Endometrium (tissue), 2 donors: ENCODE results near the gene CES2.

Experiments
- FAIRE-seq: peaks from 2 replicates; lab custom pipeline; 2012; peaks lifted over from hg19 to GRCh38; lab: Jason Lieb, UNC
- donor health status: control.
- donor health status: control.

CES2 gene

DNA sequence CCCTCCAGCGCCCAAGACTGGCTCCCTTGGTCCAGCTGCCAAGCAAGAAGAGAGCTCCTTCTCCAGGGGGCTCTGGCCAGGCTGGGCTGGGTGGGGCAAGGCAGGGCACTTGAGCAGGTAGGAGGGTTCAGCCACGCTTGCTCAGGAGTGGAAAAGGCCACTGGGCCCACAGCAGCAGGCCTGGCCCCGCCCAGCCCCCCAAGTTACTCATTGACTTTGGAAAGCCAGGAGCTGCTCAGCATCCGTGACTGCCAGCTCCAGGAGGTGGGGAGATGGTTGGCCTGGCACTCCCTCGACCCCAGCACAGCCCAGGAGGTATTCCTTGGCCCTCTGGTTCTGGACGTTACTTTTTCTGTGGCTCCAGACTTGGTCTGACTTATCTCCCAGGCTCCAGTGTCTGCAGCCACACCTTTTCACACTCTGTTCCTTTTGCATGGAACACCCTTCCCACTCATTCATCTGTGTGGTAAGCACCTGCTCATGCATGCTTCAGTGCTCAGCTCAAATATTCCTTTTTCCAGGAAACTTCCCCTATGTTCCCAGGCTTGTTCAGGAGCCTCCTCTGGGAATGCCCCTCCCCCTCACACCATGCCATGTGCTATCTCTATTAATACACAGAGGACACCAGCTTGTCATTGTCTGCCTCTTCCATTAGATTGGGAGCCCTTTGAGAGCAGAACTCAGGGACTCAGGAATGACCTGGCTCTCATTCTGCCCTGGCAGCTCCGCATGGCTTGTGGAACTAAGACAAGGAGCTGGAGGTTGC lies 16.3 kb upstream of the CES2 start, which contains the start of gene CDH16:
Gene CDH16 (minus strand): TSS at position 83 of the 766 bp plus-strand sequence. CDS start 820 bp downstream, outside the sequence.
- FAIRE-seq: no peak

DNA sequence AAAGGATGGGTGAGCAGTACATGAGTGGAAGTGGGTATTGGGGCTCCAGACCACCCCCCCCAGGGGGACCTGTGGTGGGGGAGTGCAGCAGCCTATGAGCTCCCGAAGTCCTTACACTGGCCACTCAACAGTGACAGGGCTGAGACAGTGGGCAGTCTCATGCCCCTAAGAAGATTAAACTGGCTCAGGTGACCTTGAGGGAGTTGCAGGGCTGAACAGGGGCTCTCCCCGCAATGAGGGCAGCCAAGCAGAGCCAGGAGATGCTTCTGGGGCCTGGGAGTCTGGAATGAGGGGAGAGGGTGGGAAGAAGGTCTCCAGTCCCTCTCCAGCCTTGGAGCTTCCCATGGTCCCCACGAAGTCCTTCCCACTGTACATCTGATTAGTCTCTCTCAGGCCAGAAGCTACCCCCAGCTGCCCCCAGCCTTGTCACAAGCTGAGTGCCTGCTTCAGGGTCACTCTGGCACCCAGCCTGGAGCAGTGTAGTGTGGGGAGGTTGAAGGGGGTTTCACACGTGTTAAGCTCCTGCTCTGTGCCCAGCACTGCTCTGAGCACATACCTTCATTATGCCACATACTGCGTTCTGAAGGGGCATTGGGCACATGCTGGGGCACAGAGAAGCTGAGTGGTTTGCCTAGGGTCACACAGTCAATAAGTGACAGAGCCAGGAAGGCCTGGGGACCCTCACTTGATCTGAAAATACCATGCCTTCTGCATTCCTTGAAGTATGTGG lies 15.6 kb upstream of the CES2 start:
- FAIRE-seq: no peak

DNA sequence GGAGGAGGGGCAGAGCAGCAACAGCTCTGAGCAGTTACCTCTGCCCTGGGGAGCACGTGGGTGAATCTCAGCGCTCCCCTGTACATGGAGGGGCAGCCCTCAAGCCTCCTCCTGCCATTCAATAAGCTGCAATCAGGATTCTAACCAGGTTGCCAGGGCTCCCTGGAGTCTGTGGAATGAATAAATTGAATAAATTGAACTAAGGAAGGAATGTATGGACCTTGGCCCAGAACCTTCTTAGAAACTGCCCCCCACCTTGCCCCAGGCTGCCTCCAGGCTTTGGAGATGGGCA lies 15.1 kb upstream of the CES2 start:
- no peak for FAIRE-seq

DNA sequence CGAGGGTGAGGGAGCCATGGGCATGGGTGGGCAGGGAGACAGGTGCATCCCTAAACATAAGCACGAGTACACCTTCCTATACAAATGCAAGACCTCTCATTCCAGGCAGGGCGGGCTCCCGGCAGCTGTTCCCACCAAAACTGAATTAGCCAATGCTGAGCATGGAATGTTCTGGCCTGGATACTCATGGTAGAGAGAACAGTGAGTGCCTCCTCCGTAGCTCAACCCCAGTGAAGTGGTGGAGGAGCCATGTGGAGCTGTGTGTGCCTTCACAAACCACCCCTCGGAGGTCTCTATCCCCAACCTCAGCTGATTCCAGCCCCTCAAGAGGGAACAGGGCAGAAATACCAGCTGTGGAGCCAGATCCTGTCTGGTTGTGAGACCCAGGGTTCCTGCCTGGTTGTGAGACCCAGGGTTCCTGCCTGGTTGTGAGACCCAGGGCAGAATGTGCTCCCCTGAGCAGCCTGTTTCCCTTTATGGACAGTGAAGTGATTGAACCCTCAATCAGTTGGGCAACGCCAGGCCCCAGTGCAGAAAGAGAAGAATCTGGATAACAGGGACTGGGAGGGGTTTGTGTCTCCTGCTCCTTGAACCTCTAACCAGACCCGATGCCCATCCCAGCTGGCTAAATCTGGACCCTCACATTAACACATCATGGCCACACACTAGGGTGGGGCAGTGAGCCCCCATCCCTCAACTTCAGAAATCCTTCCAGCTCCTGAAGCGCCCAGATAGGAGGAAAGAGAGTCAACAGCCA lies 14.2 kb upstream of the CES2 start:
- no peak for FAIRE-seq

DNA sequence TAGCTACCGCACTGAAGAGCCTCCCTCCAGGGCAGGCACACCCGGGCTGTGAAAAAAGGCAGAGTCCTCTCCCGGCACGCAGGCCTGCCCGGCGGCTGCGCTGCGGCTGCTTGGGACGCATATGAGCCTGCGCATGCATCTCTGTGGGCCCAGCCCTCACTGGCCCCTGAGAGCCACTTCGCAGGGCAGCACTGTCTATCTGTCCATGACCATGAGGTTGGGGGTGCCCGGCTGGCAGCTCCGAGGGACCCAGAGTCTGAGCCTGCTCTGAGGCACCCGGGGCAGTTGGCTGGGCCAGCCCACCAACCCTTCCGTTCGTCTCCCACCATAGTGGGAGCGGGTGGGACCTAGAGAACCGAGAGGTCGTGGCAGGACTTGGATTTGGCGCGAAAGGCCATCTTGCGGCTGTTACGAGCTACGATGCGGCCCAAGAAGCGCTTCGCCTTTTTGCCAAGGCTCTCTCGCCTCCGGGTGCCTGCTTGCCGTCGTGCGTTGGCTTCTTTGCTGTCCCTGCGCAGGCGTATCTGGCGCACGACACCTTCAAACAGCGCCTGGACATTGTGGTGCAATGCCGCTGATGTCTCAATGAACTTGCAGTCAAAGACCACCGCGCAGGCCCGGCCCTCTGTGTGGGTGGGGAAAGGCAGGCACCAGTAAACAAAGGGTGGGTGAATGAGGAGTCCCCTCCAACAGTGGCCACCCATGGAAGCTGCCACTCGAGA lies 13.4 kb upstream of the CES2 start:
- FAIRE-seq: no peak

DNA sequence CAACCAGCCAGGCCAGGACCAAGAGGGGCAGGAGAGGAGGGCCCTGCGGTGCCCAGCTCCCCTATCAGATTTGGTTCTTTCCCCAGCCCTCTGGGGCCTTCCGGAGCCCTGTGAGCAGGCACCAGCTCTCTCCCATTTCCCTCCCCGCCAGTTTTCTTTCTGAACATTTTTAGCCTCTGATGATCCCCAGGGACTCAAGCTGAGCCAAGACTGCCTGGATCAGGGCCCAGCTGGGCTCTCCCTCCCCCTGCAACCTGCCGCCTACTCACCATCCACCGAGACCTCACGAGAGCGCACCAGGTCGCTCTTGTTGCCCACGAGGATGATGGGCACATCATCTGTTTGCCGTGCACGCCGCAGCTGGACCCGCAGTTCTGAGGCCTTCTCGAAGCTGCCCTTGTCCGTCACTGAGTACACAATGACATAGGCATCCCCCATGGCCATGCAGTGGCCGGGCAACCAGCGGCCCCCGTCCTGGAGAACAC lies 12.0 kb upstream of the CES2 start:
- FAIRE-seq: no peak

DNA sequence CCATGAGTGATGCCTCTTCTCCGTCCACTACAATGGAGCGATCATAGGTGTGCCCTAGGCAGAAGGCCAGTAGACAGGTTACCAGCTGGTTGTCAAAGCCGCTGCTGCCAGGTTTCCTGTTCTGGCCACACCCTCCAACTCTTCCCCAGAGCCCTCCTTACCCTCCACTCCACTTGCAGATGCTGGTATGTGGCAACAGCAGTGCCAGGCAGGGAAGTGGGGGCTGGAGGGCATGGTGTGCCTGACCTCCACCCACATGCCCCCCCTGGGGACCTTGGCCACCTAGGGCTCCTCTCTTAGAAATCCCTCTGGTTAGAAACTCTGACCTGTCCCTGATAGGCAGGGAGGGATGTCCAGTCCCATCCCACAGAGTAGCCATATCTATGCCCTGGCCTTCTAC lies 11.4 kb upstream of the CES2 start:
- FAIRE-seq: no peak

DNA sequence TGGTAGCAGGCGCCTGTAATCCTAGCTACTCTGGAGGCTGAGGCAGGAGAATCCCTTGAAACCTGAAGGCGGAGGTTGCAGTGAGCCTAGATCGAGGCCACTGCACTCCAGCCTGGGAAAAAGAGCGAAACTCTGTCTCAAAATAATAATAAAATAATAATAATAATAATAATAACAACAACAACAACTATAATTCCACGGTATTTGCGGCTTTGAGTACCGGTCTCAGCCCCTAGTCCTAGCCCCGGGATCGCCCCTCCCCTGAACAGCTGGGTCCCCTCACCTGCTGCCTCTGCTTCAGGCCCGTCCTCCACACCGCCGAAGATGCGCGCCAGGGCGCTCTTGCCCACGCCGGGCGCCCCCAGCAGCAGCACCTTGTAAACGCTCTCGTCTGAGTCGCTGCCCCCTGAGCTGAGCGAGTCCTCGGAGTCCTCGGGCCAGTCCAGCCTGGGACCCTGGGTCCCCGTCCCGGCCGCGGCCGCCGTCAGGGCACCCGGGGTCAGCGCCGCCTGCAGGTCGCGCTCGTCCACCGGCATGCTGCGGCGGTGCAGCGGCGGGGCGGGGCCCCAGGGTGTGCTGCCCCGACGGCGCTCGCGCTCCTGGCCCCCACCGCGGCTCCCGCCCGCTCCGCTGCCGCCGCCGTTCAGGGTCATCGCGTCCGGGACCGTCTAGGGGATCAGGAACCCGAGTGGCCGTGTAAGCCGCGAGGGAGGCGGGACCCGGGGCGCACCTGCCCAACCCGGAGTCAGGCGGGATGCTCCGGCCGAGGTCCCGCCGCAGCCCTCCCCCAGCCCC lies 10.6 kb upstream of the CES2 start:
- no peak for FAIRE-seq

DNA sequence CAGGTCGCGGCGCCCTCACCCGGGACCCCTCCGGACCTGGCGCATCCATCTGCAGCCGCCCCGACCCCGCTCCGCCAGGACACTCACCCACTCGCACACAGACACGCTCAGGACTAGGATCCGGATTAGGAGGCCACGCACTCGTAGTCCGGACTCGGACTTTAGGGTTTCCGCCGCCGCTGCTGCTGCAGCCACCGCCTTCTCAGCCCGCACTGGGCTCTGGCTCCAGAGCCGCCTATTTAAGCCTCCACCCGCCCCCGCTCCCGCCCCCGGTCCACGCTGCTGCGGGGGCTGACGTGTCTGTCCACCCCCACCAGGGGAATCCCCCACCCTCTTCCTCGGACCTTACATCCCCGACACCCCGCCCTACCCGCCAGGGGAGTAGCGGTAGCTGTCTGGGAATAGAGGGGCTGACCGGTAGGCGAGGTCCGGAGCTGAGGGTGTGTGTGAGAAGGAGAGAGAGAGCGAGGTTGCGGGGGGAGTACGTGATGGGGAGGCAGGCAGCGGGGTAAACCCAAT lies 9.9 kb upstream of the CES2 start, which contains the start of gene RRAD:
Gene RRAD (minus strand): TSS at position 214 of the 519 bp plus-strand sequence. CDS start 356 bp downstream, outside the sequence.
- no peak for FAIRE-seq

DNA sequence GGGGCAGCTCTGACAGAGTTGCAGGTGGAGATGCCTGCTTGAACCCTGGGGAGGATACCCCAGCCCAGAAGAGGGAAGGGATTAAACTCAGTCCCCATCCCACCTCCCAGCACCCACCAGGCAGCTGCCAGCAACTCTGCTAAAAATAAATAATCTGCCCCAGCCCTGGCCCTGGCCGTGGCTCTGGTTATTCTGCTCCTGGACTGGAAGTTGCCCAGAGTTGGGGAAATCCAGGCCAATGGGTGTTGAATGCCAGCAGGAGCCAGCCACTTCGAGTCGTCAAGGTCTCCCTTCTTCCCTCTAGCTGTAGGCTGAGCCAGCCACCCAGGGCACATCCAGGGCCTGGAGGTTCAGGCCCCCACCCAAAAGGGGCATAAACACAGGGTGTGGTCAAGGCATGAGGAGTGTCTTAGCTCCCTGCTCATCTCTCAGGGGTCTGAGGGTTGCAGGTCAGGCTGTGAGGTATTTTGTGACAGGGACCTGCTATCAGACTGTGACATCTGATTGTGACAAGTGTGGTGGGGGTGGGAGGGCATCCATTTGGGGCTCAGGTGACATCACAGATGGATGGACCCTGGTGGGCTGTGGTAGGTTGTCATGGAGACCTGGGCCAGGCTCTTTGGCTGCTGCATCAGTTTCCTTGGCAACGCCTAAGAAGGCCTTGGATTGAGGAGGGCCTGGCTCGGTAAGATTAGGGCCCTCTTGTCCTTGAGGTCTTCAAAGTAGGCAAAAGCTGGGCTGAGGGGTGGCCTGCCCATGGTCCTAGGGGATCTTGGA lies 9.0 kb upstream of the CES2 start:
- FAIRE-seq: no peak

DNA sequence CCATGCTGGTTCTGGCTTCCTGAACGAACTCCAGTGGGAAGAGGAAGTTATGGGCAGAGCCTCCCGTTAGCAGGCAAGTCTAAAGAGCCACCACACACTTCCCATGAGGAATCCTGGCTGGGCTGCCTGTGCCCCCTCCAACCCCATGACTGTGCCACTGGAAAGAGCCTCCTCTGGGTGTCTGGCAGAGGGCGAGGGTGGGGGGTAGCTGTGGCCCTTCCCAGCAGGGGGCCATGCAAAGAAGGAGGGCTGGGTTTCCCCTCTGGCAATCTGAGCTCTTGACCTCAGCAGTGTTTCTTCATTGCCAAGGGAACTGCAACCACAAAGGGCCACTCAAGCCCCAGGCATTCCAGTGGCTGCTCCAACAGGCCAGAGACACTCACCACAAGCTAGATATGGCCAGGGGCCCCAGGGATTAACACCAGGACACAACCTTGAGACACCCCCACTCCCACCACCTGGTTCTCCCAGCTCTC lies 8.3 kb upstream of the CES2 start:
- FAIRE-seq: no peak

DNA sequence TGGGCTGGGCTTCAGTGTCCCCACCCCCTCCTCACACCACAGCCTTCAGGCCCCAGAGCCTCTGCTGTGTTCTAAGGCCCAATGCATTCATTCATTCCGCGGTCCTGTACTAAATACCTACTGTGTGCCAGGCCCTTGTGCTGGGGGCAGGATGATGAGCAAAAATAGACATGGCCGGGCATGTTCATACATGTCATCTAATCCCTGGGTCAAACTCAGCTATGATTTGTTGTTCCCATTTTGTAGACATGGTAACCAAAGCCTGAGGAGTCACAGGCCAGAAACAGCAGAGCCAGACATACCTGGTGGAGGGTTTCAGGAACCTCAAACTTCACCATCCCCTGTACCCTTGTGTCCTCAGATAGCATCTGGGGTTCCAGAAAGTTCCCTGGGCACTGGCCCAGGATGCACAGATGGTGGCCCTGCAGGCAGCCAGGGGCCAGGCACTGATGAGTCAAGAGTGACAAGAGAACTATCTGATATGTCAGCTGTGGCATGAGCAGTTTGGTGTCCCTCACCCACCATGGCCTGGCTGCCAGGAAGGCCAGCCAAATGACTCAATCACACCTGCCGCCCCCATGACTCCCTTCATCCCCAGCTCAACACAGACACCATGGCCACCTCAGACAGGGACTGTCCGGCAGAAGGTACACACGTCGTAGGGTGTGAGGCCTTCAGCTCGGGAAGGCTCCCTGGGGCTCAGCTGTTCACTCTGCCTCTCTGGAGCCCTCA lies 7.2 kb upstream of the CES2 start:
- FAIRE-seq: no peak

DNA sequence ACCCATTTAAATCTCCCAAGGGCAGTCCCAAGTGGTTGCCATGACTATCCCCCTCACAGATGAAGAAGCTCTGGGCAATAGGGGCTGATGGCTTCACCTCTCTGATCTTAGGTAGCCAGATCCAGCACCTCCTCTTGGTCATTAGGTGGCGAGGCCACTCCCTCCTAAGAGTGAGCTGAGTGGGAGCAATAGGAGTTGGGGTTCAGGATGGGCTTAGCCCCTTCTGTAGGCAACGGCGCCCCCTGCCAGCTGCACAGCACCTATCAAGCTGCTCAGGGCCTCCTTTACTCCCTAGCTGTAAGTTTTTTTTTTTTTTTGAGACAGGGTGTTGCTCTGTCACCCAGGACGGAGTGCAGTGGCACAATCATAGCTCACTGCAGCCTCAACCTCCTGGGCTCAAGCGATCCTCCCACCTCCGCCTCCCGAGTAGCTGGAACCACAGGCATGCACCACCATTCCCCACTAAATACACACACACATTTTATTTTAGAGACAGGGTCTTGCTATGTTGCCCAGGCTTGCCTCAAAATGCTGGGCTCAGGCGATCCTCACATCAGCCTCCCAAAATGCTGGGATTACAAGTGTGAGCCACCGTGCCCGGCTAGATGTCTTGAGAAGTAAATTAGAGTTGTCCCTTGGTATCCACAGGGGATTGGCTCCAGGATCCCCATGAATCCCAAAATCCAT lies 6.5 kb upstream of the CES2 start:
- FAIRE-seq: no peak

DNA sequence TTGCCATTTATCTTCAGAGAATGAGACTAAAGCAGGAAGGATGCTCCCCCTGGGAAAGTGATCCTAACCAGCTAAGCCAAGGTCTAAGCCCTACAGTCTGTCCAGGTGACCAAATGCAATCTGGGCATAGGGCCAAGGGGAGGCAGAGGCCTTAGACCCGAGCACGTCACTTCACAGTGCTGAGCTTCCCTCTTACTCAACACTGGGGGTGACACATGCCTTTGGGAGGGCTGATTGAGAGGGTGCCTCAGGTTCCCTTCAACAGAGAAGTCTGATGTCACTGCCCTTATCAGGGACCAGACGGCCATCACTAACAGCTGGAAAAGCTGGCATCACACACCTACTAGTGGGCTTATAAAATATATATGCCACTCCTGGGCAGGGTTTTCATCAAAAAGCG lies 5.1 kb upstream of the CES2 start:
- FAIRE-seq: no peak

DNA sequence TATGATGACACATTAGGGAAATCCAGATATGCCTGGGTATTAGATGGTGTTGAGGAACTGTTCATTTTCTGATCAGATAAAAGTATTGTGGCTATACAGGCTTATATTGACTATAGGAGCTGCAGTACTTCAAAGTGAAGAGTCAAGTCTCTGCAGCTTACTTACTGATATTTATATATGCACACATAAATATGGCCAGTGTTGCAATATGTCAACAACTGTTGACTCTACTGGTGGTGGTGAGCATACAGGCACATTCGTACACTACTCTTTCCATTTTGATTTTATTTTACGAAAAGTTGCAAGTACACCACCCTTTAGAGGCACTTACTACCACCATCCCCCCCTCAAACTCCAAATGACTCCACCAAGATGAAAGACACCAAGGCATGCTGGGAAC lies 3.7 kb upstream of the CES2 start:
- no peak for FAIRE-seq

DNA sequence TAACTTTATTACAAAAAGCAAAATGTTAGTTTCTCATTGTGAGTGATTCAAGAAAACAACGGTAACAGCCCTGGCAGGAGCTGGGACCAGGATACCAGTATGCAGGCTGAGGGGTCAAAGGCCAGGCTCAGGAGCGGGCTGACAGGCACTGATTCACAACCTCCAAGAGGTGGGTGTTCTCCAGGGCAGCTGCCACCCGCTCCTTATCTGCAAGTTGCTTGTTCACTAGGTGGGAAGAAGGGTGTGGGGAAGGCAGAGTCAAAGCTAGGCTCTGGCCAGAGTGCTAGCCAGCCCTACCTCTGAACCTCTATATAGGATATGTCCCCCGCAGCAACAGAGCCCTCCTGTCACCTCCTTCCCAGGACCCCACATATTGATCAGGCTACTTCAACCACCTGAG lies 3.2 kb upstream of the CES2 start:
- FAIRE-seq: no peak

DNA sequence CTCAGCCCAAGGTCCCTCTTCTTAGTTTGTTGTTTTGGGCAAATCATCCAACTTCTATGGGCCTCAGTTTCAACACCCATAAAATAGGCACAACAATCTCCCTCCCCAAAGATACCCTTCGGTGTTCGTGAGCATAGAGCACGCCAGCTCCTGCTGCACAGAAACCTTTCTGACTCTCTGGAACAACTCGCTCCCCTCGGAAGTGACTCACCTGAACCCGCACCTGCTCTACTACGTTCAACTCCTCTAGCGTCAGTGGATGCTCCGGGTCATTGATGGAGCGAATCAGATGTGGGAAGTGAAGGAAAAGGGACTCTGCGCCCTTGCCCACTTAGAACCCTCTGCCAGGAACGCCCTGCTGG lies 1.6 kb upstream of the CES2 start:
- FAIRE-seq: no peak

DNA sequence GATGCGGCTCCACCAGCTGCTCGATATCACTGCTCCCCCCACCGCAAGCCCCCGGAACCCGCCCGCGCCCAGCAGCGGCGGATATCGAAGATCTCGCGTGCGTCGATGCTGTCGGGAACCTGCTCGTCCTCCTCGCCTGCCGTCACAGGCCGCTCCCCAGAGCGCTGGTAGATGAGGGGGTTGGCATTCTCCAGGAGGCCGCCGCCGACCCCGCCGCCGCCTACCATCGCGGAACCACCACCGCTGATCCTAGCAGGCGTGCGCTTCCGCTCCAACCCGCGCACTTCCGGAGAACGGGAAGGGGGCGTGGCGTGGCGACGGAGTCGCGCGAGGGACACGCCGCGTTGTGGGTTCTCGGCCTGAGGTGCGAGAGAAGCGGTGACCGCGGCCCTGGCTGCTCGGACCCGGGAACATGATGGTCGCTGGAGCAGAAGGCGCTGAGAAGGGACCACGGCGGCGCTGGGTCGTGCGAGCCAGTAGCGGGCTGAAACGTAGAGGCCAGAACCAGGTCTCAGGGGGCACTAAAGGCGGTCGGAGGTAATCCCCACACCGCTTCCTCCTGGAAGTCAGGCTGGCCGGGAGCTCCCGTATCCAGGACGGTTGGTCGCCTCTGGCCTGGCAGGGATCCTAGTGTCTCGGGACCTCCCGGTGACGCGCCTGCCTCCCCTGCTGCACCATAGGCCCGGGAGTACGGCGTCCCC lies 1.0 kb upstream of the CES2 start, which contains the start of gene CIAO2B:
Gene CIAO2B (minus strand): TSS at position 265 of the 701 bp plus-strand sequence. CDS start 38 bp downstream, at position 227.
- no peak for FAIRE-seq
